Erythroblast (primary cell): ENCODE measurements around the gene CITED1.

Source experiments
- GATA1 ChIP-seq: IDR thresholded peaks from 2 replicates; pipeline ENCODE4 v1.6.1; 2011; ENCODE audit warnings: low read depth, mild to moderate bottlenecking, control low read depth, low read length, moderate library complexity
- POLR2A ChIP-seq: IDR thresholded peaks from 2 replicates; pipeline ENCODE4 v1.6.1; 2011; ENCODE audit warnings: mild to moderate bottlenecking, low read length

DNA sequence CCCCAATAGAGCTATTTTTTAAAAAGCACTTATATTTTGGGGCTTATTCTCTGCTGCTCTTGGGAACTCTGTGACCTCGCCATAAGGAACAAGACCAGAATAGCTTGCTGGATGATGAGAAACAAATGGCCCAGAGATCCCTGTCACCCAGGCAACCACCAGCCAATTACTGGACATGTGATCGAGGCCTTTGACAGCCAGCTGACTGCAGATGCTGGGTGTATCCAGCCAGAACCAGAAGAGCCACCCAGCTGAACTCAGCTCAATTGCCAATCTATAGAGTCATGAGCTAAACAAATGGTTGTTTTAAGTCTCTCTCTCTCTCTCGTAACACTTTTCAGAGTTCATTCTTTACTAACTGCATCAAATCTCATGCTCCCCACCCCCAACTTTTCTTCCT, 24.4 kb upstream of the CITED1 start:
- TF ChIP-seq POLR2A (no peak), GATA1 (no peak)
